HEK293 (cell line): ENCODE data around the gene BCAR1.

ENCODE experiments used
- ZBTB17 ChIP-seq: fragments of 450-650 bp; formaldehyde crosslinking; IDR thresholded peaks from 2 replicates; pipeline ENCODE4 v1.5.1; 2016; ENCODE audit warnings: missing biosample characterization, missing genetic modification characterization
- ZBTB21 ChIP-seq: fragments of 450-650 bp; formaldehyde crosslinking; IDR thresholded peaks from 2 replicates; pipeline ENCODE4 v1.5.1; 2017; ENCODE audit warnings: missing biosample characterization, missing genetic modification characterization
- ZFP37 ChIP-seq: fragments of 450-650 bp; formaldehyde crosslinking; IDR thresholded peaks from 2 replicates; pipeline ENCODE4 v1.5.1; 2016; ENCODE audit warnings: missing biosample characterization, missing genetic modification characterization
- ZNF121 ChIP-seq: fragments of 450-650 bp; formaldehyde crosslinking; IDR thresholded peaks from 2 replicates; pipeline ENCODE4 v1.5.1; 2016; ENCODE audit warnings: missing biosample characterization, missing genetic modification characterization
- ZNF266 ChIP-seq: fragments of 450-650 bp; formaldehyde crosslinking; IDR thresholded peaks from 2 replicates; pipeline ENCODE4 v1.5.1; 2016; ENCODE audit warnings: missing biosample characterization, missing genetic modification characterization, low read depth
- ZNF274 ChIP-seq, 2 experiments: fragments of 200-500 bp in 1 of 2; fragments of 450-650 bp in 1 of 2; sonication (Bioruptor generic) in 1 of 2; formaldehyde crosslinking in 1 of 2; IDR thresholded peaks; 2 replicates each; pipeline versions ENCODE4 v1.5.1 to v1.6.1; 2014 to 2016; ENCODE audit warnings: borderline replicate concordance in 1 of 2, inconsistent platforms in 1 of 2, low read length in 1 of 2, missing biosample characterization in 1 of 2, missing genetic modification characterization in 1 of 2
- ZNF394 ChIP-seq: fragments of 450-650 bp; formaldehyde crosslinking; IDR thresholded peaks from 2 replicates; pipeline ENCODE4 v1.5.1; 2016; ENCODE audit warnings: missing biosample characterization, missing genetic modification characterization, mild to moderate bottlenecking, moderate library complexity, borderline replicate concordance
- ZNF426 ChIP-seq: fragments of 450-650 bp; formaldehyde crosslinking; IDR thresholded peaks from 2 replicates; pipeline ENCODE4 v1.5.1; 2017; ENCODE audit warnings: missing biosample characterization, missing genetic modification characterization, mild to moderate bottlenecking, inconsistent platforms, moderate library complexity
- ZNF629 ChIP-seq: fragments of 450-650 bp; formaldehyde crosslinking; IDR thresholded peaks from 2 replicates; pipeline ENCODE4 v1.5.1; 2017; ENCODE audit warnings: missing biosample characterization, missing genetic modification characterization
- ZNF843 ChIP-seq: fragments of 450-650 bp; formaldehyde crosslinking; IDR thresholded peaks from 2 replicates; pipeline ENCODE4 v1.5.1; 2016; ENCODE audit warnings: missing biosample characterization, missing genetic modification characterization
- ZSCAN23 ChIP-seq: fragments of 450-650 bp; formaldehyde crosslinking; IDR thresholded peaks from 2 replicates; pipeline ENCODE4 v1.5.1; 2016; ENCODE audit warnings: missing biosample characterization, missing genetic modification characterization
- TF ChIP-seq, protein P1 (sequence below): fragments of 450-650 bp; formaldehyde crosslinking; IDR thresholded peaks from 2 replicates; pipeline ENCODE4 v1.5.1; 2016; ENCODE audit warnings: missing biosample characterization, missing genetic modification characterization
- TF ChIP-seq, protein P2 (sequence below): fragments of 450-650 bp; formaldehyde crosslinking; IDR thresholded peaks from 2 replicates; pipeline ENCODE4 v1.5.1; 2016; ENCODE audit warnings: missing biosample characterization, missing genetic modification characterization, low read depth
- TF ChIP-seq, protein P3 (sequence below): fragments of 450-650 bp; formaldehyde crosslinking; IDR thresholded peaks from 2 replicates; pipeline ENCODE4 v1.5.1; 2017; ENCODE audit warnings: missing biosample characterization, missing genetic modification characterization

DNA sequence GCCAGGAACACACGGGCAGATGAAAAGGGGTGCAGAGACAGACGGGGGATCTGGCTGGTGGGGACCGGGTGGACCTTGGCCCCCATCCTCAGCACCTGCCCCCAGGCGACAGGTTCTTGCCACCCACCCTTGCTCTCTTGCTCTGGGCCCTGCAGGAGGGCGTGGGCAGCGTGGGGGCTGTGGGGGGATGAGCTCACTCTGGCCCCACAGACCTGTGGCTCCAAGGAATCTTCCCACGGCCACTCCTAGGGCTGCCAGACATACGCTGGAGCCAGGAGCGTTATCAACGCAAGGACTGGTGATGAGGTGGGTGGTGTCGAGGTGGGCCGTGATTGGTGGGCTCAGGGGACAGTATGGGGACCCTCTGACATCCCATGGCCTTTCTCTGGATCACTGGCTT lies 26.3 kb downstream of the BCAR1 start:
- TF ChIP-seq, protein P1, sequence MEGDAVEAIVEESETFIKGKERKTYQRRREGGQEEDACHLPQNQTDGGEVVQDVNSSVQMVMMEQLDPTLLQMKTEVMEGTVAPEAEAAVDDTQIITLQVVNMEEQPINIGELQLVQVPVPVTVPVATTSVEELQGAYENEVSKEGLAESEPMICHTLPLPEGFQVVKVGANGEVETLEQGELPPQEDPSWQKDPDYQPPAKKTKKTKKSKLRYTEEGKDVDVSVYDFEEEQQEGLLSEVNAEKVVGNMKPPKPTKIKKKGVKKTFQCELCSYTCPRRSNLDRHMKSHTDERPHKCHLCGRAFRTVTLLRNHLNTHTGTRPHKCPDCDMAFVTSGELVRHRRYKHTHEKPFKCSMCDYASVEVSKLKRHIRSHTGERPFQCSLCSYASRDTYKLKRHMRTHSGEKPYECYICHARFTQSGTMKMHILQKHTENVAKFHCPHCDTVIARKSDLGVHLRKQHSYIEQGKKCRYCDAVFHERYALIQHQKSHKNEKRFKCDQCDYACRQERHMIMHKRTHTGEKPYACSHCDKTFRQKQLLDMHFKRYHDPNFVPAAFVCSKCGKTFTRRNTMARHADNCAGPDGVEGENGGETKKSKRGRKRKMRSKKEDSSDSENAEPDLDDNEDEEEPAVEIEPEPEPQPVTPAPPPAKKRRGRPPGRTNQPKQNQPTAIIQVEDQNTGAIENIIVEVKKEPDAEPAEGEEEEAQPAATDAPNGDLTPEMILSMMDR (tag by site-specific recombination) = no peak
- no peak for TF ChIP-seq ZNF266
- TF ChIP-seq ZNF394 = no peak
- TF ChIP-seq ZFP37 (tag by site-specific recombination) = no peak
- no peak for TF ChIP-seq ZBTB17 (tag by site-specific recombination)
- no peak for TF ChIP-seq ZBTB21 (tag by site-specific recombination)
- no peak for TF ChIP-seq ZSCAN23
- no peak for TF ChIP-seq ZNF426 (tag by site-specific recombination)
- no peak for TF ChIP-seq ZNF274 (IDR thresholded peaks at IDR 0.05; ENCODE audit: low read length)
- TF ChIP-seq ZNF274 (tag by site-specific recombination; IDR thresholded peaks at IDR 0.05; ENCODE audit: borderline replicate concordance) = no peak
- no peak for TF ChIP-seq ZNF629 (tag by site-specific recombination)
- TF ChIP-seq, protein P2, sequence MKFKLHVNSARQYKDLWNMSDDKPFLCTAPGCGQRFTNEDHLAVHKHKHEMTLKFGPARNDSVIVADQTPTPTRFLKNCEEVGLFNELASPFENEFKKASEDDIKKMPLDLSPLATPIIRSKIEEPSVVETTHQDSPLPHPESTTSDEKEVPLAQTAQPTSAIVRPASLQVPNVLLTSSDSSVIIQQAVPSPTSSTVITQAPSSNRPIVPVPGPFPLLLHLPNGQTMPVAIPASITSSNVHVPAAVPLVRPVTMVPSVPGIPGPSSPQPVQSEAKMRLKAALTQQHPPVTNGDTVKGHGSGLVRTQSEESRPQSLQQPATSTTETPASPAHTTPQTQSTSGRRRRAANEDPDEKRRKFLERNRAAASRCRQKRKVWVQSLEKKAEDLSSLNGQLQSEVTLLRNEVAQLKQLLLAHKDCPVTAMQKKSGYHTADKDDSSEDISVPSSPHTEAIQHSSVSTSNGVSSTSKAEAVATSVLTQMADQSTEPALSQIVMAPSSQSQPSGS (tag by site-specific recombination) = no peak
- no peak for TF ChIP-seq ZNF843 (tag by site-specific recombination)
- TF ChIP-seq, protein P3, sequence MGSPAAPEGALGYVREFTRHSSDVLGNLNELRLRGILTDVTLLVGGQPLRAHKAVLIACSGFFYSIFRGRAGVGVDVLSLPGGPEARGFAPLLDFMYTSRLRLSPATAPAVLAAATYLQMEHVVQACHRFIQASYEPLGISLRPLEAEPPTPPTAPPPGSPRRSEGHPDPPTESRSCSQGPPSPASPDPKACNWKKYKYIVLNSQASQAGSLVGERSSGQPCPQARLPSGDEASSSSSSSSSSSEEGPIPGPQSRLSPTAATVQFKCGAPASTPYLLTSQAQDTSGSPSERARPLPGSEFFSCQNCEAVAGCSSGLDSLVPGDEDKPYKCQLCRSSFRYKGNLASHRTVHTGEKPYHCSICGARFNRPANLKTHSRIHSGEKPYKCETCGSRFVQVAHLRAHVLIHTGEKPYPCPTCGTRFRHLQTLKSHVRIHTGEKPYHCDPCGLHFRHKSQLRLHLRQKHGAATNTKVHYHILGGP (tag by site-specific recombination) = no peak
- TF ChIP-seq ZNF121 = no peak
